Loucy (cell line): ENCODE data around the gene CCDC82.

Experiments used
- EZH2phosphoT487 ChIP-seq: fragments of 200-600 bp; IDR thresholded peaks from 2 replicates; pipeline ENCODE4 v1.6.1; 2018; ENCODE audit warnings: antibody characterized with exemption, mild to moderate bottlenecking, moderate library complexity, borderline replicate concordance
- TF ChIP-seq, protein P1 (sequence below): fragments of 200-600 bp; sonication (generic); conservative IDR thresholded peaks from 2 replicates; pipeline ENCODE4 v1.5.1; 2014; ENCODE audit warnings: mild to moderate bottlenecking, antibody characterized with exemption, low read length

DNA sequence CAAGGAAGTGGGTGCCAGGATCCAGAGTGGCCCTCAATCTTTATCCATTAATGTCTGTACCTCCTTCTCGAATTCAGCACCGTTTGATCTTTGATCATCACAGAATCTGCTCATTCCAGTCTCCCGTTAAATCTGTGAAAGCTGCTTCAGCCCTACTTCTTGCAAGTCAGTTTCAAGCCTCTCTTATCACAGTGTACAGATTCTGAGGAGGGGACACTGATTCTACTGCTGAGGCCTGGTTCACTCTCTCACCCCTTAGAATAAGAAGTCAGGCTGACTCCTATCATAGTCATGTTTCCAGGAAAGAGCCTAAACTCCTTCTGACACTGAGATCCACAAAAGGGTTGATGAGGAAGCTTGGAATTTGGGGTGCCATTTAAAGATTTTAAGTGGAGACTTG lies 85.7 kb downstream of the CCDC82 start:
- TF ChIP-seq, protein P1, sequence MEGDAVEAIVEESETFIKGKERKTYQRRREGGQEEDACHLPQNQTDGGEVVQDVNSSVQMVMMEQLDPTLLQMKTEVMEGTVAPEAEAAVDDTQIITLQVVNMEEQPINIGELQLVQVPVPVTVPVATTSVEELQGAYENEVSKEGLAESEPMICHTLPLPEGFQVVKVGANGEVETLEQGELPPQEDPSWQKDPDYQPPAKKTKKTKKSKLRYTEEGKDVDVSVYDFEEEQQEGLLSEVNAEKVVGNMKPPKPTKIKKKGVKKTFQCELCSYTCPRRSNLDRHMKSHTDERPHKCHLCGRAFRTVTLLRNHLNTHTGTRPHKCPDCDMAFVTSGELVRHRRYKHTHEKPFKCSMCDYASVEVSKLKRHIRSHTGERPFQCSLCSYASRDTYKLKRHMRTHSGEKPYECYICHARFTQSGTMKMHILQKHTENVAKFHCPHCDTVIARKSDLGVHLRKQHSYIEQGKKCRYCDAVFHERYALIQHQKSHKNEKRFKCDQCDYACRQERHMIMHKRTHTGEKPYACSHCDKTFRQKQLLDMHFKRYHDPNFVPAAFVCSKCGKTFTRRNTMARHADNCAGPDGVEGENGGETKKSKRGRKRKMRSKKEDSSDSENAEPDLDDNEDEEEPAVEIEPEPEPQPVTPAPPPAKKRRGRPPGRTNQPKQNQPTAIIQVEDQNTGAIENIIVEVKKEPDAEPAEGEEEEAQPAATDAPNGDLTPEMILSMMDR: no peak
- TF ChIP-seq EZH2phosphoT487: no peak
